Fibroblast of skin of left quadriceps (primary cell): ENCODE measurements around the gene DYNC2H1.
A peak's percentile ranks its signal among the peaks of the same experiment; 100 is the strongest.

Experiments used
- DNase-seq, 2 experiments: peaks; one replicate each; pipeline ENCODE4 v3.0.0-alpha.2; 2013; ENCODE audit warnings: low read depth in 2 of 2

DYNC2H1 gene

GRCh38 chr11:103274025-103274424 is 164.8 kb downstream of the DYNC2H1 start:
- DNase-seq = no peak

GRCh38 chr11:103279821-103280220 is 170.6 kb downstream of the DYNC2H1 start:
- DNase-seq = no peak

GRCh38 chr11:103281301-103281700 is 172.1 kb downstream of the DYNC2H1 start:
- DNase-seq = peak in 1 of 2 experiments; percentile 7

GRCh38 chr11:103284260-103284659 is 175.0 kb downstream of the DYNC2H1 start:
- DNase-seq = no peak

GRCh38 chr11:103294516-103294915 is 185.3 kb downstream of the DYNC2H1 start:
- no peak for DNase-seq

GRCh38 chr11:103295704-103296103 is 186.5 kb downstream of the DYNC2H1 start:
- no peak for DNase-seq

GRCh38 chr11:103297900-103298299 is 188.7 kb downstream of the DYNC2H1 start:
- DNase-seq = no peak

- DNase-seq = no peak
Observed at GRCh38 chr11:103315248-103315647, 206.0 kb downstream of the DYNC2H1 start.

GRCh38 chr11:103317118-103317517 is 207.9 kb downstream of the DYNC2H1 start:
- no peak for DNase-seq

GRCh38 chr11:103322821-103323220 is 213.6 kb downstream of the DYNC2H1 start:
- no peak for DNase-seq

- no peak for DNase-seq
Observed at GRCh38 chr11:103325686-103326069, 216.5 kb downstream of the DYNC2H1 start.

GRCh38 chr11:103326070-103326794 is 217.0 kb downstream of the DYNC2H1 start:
- DNase-seq = peak; percentile 77 to 82

GRCh38 chr11:103327721-103328120 is 218.5 kb downstream of the DYNC2H1 start:
- DNase-seq = no peak

GRCh38 chr11:103332409-103332808 is 223.2 kb downstream of the DYNC2H1 start:
- DNase-seq = no peak

GRCh38 chr11:103338621-103339484 is 229.6 kb downstream of the DYNC2H1 start:
- no peak for DNase-seq

GRCh38 chr11:103339485-103339857 is 230.2 kb downstream of the DYNC2H1 start:
- no peak for DNase-seq

GRCh38 chr11:103340956-103341355 is 231.7 kb downstream of the DYNC2H1 start:
- no peak for DNase-seq

GRCh38 chr11:103344886-103345285 is 235.7 kb downstream of the DYNC2H1 start:
- DNase-seq = peak in 1 of 2 experiments; percentile 29

- no peak for DNase-seq
Observed at GRCh38 chr11:103349595-103349994, 240.4 kb downstream of the DYNC2H1 start.

GRCh38 chr11:103354656-103355055 is 245.4 kb downstream of the DYNC2H1 start:
- no peak for DNase-seq

- DNase-seq = no peak
Observed at GRCh38 chr11:103358251-103358650, 249.0 kb downstream of the DYNC2H1 start.

- DNase-seq = no peak
Observed at GRCh38 chr11:103359216-103359615, 250.0 kb downstream of the DYNC2H1 start.

GRCh38 chr11:103364687-103365086 is 255.5 kb downstream of the DYNC2H1 start:
- no peak for DNase-seq
